Omental fat pad (tissue), 4 donors: ENCODE results near the gene CIROP. TPM values are rescaled to one million over a fixed set of nuclear protein-coding genes. Genes with fewer than 3 reads are reported as not detected.

Experiments
- ATAC-seq: fragments of 150-250 bp; one replicate; pipeline ENCODE4 v1.9.1; 2016; ENCODE audit warnings: mild to moderate bottlenecking, moderate library complexity; ENCODE audit not compliant: low FRiP score
- DNase-seq: peaks from one replicate; pipeline ENCODE4 v3.0.0-alpha.2; 2019; ENCODE audit warnings: low spot score
- total RNA-seq, 4 donors: library from RNA; depleted of rRNA; stranded (reverse); fragments of >200 nt; gene quantifications; one replicate each; pipeline ENCODE4 v1.1.0, GENCODE V29; 2016
- TF ChIP-seq, protein P1 (sequence below), 3 donors: fragments of 450-650 bp; IDR thresholded peaks; one replicate each; pipeline ENCODE4 v1.5.1; 2016 to 2017; ENCODE audit warnings: antibody characterized with exemption in 3 of 3, mild to moderate bottlenecking in 3 of 3, moderate library complexity in 2 of 3

CIROP gene
- total RNA-seq, 4 donors from 2014 or later: 0.25 TPM; not detected in 3

DNA sequence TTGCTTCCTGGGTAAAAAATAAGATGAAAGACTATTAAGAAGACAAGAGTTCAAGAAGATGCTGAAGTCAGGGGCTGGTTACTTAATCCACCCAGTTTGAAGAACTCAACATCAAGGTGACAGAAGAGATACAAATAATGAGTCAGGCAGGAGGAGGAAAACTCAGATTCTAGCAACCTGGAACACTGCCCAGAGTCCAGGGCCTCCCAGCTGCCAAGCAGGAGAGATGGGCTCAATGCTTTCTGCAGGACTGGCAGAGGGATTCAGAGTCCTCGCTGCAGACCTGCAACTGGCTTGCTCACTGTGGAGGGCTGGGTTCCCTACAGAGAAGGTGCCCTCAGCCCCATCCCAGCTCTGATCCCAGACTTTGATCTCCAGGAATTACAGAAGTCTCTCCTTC lies 42.9 kb upstream of the CIROP start:
- DNase-seq (no peak), ATAC-seq (peak; percentile 49)
- TF ChIP-seq, protein P1, sequence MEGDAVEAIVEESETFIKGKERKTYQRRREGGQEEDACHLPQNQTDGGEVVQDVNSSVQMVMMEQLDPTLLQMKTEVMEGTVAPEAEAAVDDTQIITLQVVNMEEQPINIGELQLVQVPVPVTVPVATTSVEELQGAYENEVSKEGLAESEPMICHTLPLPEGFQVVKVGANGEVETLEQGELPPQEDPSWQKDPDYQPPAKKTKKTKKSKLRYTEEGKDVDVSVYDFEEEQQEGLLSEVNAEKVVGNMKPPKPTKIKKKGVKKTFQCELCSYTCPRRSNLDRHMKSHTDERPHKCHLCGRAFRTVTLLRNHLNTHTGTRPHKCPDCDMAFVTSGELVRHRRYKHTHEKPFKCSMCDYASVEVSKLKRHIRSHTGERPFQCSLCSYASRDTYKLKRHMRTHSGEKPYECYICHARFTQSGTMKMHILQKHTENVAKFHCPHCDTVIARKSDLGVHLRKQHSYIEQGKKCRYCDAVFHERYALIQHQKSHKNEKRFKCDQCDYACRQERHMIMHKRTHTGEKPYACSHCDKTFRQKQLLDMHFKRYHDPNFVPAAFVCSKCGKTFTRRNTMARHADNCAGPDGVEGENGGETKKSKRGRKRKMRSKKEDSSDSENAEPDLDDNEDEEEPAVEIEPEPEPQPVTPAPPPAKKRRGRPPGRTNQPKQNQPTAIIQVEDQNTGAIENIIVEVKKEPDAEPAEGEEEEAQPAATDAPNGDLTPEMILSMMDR (IDR thresholded peaks at IDR 0.05): no peak

DNA sequence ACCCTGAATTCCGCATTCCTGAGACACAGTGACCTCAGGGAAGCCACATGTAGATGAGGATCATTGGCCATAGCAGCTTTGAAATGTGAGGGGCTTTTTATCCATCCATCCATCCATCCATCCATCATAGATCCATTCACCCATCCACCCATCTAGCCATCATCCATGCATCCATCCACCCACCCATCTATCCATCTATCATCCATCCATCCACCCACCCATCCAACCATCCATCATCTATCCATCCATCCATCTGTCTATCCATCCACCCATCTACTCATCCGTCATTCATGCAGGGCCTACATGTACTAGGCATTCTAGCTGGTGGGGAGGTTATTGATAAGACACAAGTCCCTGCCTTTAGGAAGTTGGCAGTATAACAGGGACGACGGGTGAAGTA lies 42.2 kb upstream of the CIROP start:
- no peak for DNase-seq
- no peak for ATAC-seq
- TF ChIP-seq, protein P1 (IDR thresholded peaks at IDR 0.05): no peak

- DNase-seq: no peak
- TF ChIP-seq, protein P1 (IDR thresholded peaks at IDR 0.05): no peak
- ATAC-seq: peak; percentile 49
Observed at GRCh38 chr14:23146351-23146910, 41.6 kb upstream of the CIROP start.

- TF ChIP-seq, protein P1 (IDR thresholded peaks at IDR 0.05): no peak
- no peak for DNase-seq
- peak; percentile 43 for ATAC-seq
Observed at GRCh38 chr14:23145794-23146350, 41.1 kb upstream of the CIROP start.

- TF ChIP-seq, protein P1 (IDR thresholded peaks at IDR 0.05): no peak
- no peak for ATAC-seq
Observed at GRCh38 chr14:23143911-23144310, 39.1 kb upstream of the CIROP start.

DNA sequence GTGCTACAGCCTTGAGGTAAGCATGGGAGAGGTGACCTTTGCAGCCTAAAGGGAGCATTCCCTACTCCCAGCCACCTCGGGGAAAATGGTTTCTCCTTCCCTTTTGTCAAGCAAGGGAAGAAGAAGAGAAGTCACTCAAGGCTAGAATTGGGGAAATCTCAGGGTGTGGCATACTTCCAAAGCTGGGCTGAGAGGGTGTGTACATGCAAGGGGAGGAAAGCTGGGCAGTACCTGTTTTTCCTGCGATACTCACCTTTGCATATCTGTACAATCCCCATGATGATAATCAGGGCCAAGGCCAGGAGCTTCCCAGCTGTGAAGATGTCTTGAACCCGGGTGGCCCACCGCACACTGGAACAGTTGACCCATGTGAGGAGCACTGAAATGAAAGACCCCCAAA lies 38.0 kb upstream of the CIROP start:
- DNase-seq: no peak
- TF ChIP-seq, protein P1 (IDR thresholded peaks at IDR 0.05): no peak
- no peak for ATAC-seq

More at GRCh38 chr14:23143911-23144310, 39.1 kb upstream of the CIROP start:
- DNase-seq: no peak
